ENCODE measurements around the gene TRAPPC6A.

The TRAPPC6A gene

GRCh38 chr19:45184115-45184514 lies 6.1 kb upstream of the TRAPPC6A start:
- no peak for DNase-seq

GRCh38 chr19:45182758-45183157 lies 4.7 kb upstream of the TRAPPC6A start:
- DNase-seq: no peak

GRCh38 chr19:45180936-45181335 lies 2.9 kb upstream of the TRAPPC6A start:
- DNase-seq: no peak

GRCh38 chr19:45179892-45180370 lies 1.9 kb upstream of the TRAPPC6A start:
- no peak for DNase-seq

DNA sequence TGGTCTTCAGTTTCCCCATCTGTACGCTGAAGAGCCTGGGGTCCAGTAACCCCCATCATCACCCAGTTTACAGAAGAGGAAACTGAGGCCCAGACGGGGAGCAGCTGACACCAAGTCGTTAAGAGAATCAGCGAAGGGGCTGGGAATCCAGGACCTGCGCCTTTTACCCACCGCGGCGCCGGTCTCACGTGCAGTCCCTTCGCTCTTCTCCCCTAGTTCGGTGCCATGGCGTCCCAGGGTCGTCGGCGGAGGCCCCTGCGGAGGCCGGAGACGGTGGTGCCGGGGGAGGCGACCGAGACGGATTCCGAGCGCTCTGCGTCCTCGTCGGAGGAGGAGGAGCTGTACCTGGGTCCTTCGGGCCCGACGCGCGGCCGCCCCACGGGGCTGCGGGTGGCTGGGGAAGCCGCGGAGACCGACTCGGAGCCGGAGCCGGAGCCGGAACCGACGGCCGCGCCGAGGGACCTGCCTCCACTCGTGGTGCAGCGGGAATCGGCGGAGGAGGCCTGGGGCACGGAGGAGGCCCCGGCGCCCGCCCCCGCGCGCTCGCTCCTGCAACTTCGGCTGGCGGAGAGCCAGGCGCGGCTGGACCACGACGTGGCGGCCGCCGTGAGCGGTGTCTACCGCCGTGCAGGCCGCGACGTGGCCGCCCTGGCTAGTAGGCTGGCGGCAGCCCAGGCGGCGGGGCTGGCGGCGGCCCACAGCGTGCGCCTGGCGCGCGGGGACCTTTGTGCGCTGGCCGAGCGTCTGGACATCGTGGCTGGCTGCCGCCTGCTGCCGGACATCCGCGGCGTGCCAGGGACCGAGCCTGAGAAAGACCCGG lies 1.2 kb upstream of the TRAPPC6A start:
- peak; percentile 66 for DNase-seq

DNA sequence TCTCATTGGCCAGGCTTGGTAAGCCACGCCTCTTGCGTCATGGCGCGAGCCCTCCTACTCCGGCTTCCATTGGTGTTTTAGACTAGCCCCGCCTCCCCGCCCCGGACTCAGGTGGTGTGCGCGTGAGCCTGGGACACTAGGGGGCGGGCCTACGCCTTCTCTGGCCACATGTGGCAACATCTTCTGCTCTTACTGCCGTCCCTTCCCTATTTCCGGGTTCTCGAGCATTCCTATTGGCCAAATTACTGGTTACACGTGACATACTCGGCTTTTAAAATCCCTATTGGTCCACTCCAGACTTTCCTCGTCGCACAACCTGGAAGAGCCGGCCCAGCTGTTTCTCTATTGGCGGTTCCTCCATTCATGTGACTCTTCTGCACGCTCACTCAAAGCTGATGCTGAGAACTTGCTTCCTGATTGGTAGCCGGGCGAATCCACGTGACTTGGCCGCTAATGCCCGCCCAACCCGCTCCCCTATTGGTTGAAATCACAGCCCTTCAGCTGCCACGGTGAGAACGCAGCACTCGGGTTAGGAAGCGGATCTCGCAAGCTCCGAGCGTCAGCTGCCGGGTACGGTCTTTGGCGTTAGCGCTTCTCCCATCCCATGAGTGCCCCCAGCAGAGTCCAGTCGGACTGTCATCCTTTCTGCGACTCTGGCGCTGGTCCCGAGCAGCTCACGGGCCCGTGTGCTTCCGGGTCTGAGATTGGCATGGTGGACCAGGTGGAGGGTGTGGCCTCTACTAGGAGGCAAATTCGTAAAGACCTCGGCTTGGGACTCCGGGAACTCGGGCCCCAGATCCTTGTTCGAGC lies 430 bp upstream of the TRAPPC6A start, which contains the start of gene BLOC1S3:
Gene BLOC1S3, plus strand, starts transcription at position 523 of the 810 bp plus-strand sequence. CDS start 513 bp downstream, outside the sequence.
- DNase-seq: peak; percentile 100

DNA sequence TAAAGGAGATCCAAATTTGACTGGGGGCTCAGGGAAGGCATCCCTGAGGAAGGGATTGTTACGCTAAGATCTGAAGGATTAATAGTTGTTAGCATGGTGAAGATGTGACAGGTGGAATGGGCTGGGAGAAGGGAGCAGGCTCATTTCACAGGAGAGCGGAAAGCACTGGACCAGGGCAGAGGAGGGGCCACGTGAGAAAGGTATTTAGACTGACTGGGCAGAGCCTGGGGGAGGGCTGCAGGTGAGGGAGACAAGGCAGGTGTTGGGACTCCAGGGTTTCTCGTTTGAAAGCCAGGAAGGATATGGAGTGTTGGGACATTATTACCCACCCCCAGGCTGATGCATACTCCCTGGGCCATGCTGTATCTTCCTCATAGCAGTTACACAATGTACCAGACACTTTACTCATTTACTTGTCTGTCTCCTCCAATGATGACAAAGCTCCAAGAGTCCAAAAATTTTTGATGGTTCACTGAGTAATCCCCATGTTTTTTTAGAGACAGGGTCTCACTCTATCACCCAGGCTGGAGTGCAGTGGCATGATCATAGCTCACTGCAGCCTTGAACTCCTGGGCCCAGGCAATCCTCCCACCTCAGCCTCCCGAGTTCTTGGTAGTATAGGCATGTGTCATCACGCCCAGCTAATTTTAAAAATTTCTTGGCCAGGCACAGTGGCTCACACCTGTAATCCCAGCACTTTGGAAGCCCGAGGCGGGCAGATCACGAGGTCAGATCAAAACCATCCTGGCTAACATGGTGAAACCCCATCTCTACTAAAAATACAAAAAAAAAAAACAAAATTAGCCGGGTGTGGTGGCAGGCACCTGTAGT lies 2.3 kb downstream of the TRAPPC6A start:
- no peak for DNase-seq

DNA sequence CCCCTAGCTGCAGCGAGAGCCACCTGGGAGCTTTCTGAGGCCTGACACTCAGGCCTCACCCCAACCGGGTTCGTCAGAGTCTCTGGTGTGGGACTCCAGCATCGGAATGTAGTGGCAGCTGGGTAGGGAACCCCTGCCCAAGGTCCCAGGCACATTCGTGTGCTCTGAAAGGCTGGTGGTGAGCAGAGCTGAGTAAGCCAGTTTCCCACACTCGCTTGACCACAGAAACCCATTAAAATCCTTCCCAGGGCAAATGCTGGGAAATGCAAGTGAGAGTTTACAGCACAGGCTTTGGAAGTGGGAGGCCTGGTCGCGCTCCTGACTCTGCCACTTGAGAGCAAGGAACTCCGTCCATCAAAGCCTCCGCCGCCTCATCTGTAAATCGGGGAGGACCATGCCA lies 4.2 kb downstream of the TRAPPC6A start:
- DNase-seq: no peak

DNA sequence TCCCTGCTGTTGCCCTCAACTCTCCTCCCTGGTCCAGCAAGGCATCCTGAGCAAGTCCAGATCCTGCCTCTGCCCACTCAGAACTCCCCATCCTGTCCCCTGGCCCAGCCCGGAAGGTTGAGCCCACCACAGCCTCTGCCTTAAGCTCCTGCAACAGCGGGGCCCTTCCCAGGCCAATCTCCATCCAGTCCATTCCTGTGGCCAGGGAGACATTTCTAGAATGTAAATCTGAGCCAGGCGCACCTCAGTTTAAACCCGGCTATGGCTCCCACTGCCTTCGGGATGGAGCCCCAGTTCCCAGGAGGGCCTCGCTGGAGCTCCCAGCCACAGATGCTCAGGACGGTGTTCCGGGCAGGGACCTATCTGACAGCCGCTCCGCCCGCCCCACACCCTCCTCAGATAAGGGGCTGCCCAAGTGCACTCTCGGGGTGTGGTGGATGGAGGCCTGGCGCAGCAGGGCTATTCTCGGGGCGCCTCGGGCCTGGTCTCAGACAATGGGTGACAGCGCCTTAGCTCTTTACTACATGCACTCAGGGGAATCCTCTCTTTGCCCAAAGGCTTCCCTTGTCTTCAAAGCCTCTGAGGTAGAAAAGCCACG lies 5.3 kb downstream of the TRAPPC6A start:
- DNase-seq: no peak

GRCh38 chr19:45172173-45172572 lies 5.9 kb downstream of the TRAPPC6A start:
- DNase-seq: peak; percentile 64

DNA sequence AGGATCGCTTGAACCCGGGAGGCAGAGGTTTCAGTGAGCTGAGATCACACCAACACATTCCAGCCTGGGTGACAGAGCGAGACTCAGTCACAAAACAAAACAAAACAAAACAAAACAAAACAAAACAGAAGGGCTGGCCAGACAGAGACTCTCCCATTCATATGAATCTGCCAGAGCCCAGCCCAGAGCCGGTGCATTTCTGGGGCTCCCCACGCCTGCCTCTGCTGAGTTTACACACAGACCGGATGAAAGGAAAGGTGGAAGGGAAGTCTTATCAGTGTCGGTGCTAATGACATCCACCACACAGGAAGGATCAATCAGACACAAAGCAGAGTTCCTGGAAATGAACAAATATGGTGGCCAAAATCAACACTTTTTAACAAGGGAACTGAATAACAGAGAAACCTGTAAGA lies 6.8 kb downstream of the TRAPPC6A start:
- DNase-seq: no peak

- no peak for DNase-seq
These were observed 7.6 kb downstream of the TRAPPC6A start for GRCh38 chr19:45170146-45171106.

GRCh38 chr19:45169602-45170001 lies 8.4 kb downstream of the TRAPPC6A start:
- DNase-seq: no peak

DNA sequence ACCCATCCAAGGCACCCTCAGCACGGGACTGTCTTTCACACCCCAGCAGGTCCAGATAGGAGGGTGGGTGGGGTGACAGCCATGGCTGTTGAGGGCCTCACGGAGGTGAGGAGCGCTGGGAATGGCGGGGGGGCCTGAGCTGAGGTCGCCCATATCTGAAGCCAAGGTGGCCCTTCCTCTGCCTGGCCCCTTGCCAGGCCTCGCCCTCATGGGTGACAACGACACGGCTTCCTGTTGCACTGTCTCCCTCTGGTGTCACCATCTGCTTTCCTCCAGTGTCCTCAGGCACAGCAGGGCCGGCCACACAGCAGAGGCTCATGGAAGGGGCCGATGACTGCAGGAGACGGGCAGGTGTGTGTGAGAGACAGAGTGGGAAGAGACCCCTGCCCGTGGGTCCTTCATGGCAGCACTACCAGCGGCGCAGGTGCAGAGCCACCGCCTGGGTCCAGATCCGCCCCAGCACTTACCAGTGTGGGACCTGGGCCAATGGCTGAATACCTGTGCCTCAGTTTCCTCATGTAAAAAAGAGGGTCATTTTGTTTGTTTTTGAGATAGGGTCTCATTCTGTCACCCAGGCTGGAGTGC lies 9.2 kb downstream of the TRAPPC6A start:
- DNase-seq: peak; percentile 52

DNA sequence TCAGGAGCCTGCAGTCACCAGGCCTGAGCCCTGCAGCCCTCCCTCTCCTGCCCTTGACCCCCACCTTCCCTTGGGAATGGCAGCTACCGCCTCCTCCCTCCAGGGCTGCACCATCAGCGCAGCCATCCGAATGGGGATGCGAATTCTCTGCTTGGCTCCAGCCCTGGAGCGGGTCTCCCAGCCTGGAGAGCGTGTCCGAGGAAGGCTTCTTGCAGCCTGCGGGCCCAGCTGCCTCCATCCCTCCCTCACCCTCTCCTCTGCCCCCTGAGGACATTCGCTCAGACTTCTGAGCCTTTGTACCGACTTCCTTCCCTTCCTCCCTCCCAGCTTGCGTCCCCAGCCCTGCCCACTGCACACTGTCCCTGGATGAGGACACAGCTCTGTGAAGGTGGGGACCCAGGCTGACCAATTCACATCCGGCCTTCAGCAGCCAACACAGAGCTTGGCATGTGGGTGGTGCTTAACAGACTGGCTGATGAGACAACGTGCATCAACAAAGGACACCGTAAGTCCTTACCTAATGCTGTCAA lies 11.2 kb downstream of the TRAPPC6A start:
- no peak for DNase-seq

GRCh38 chr19:45164577-45165335 lies 13.3 kb downstream of the TRAPPC6A start:
- peak; percentile 50 for DNase-seq

GRCh38 chr19:45163751-45164460 lies 14.1 kb downstream of the TRAPPC6A start:
- no peak for DNase-seq

GRCh38 chr19:45163156-45163555 lies 14.9 kb downstream of the TRAPPC6A start:
- no peak for DNase-seq

DNA sequence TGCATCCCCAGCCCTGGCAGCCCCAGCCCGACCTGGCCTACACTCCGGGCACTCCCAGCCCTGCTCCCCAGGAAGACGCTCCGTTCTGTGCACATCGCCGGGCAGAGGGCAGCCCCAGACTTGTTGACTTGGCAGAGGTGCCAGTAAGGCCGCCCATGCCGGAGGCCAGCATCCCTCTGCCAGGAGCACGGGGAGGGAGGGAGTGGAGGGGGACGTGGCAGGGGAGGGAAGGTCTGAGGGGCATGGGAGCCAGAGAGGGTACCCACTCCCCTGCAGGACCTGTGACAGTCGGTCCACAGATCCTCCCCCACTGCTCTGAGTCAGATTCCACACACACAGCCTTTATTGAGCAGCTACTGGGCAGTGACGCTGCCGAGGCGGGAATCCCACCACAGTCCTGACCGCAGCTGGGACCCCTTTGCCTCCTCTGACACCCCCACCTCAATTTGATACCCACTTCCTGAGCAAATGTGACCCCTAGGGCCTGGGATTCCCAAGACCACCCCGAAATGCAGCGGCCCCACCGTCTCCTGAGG lies 15.4 kb downstream of the TRAPPC6A start:
- DNase-seq: no peak
